Raji (cell line): ENCODE measurements around the gene LRRC10B.

Experiments used
- POLR2A ChIP-seq: IDR thresholded peaks from 2 replicates; pipeline ENCODE4 v1.6.1; 2011; ENCODE audit warnings: low read depth, low read length, control low read depth; ENCODE audit not compliant: insufficient read depth

The LRRC10B gene

GRCh38 chr11:61507962-61508861, at the start of gene LRRC10B:
LRRC10B (plus strand) TSS chr11:61508749; CDS start chr11:61508999, 250 bp downstream.
- TF ChIP-seq POLR2A: no peak

GRCh38 chr11:61460474-61460881, 48.1 kb upstream of the LRRC10B start:
- TF ChIP-seq POLR2A: no peak

GRCh38 chr11:61460986-61461385, 47.6 kb upstream of the LRRC10B start:
- TF ChIP-seq POLR2A: no peak

GRCh38 chr11:61468002-61468401, 40.5 kb upstream of the LRRC10B start:
- no peak for TF ChIP-seq POLR2A

GRCh38 chr11:61472282-61472681, 36.3 kb upstream of the LRRC10B start:
- TF ChIP-seq POLR2A: no peak

GRCh38 chr11:61472868-61473267, 35.7 kb upstream of the LRRC10B start:
- TF ChIP-seq POLR2A: no peak

GRCh38 chr11:61473370-61474012, 35.1 kb upstream of the LRRC10B start:
- TF ChIP-seq POLR2A: no peak

GRCh38 chr11:61474013-61474643, 34.4 kb upstream of the LRRC10B start:
- no peak for TF ChIP-seq POLR2A

- no peak for TF ChIP-seq POLR2A
Observed at GRCh38 chr11:61475433-61475832, 33.1 kb upstream of the LRRC10B start.

GRCh38 chr11:61476371-61476770, 32.2 kb upstream of the LRRC10B start:
- no peak for TF ChIP-seq POLR2A

- TF ChIP-seq POLR2A: no peak
Observed at GRCh38 chr11:61477126-61477525, 31.4 kb upstream of the LRRC10B start.

GRCh38 chr11:61477727-61478148, 30.8 kb upstream of the LRRC10B start:
- TF ChIP-seq POLR2A: no peak

GRCh38 chr11:61480261-61480993, 28.1 kb upstream of the LRRC10B start:
- TF ChIP-seq POLR2A: no peak

- TF ChIP-seq POLR2A: no peak
Observed at GRCh38 chr11:61480994-61481335, 27.6 kb upstream of the LRRC10B start.

- TF ChIP-seq POLR2A: no peak
Observed at GRCh38 chr11:61481806-61482205, 26.7 kb upstream of the LRRC10B start.
